H1 (cell line): ENCODE data around the gene UPF3B. TPM values are rescaled to one million over a fixed set of nuclear protein-coding genes. Genes with fewer than 3 reads are reported as not detected.
"Not testable (repeated sequence)": the region's sequence is repeated elsewhere in the genome, so short reads cannot be mapped to it uniquely, and the experiment has no call there.

Experiments
- CTCF ChIA-PET: fragments of 300-600 bp; sonication (Branson Sonifier 250); formaldehyde crosslinking; loops from one replicate; lab custom pipeline; 2021; ENCODE audit not compliant: partially characterized antibody; lab: Charles Lee
- POLR2A ChIA-PET: fragments of 300-600 bp; sonication (Branson Sonifier 250); formaldehyde crosslinking; loops from one replicate; lab custom pipeline; 2021; ENCODE audit warnings: inconsistent platforms; ENCODE audit not compliant: partially characterized antibody; lab: Charles Lee
- DNase-seq, 2 experiments: peaks; one replicate each; pipeline versions ENCODE4 v3.0.0 to v3.0.0-alpha.2; 2010 to 2022; ENCODE audit warnings: low spot score in 2 of 2, low read depth in 1 of 2, mixed read lengths in 1 of 2
- FAIRE-seq: peaks from 2 replicates; lab custom pipeline; 2011; peaks lifted over from hg19 to GRCh38; lab: Jason Lieb, UNC
- H2AFZ ChIP-seq: 2 replicates; pipeline ENCODE4 v1.8.1; 2012; ENCODE audit warnings: low read length, inconsistent platforms
- H2AK5ac ChIP-seq: 2 replicates; pipeline ENCODE4 v1.6.1; 2013; ENCODE audit warnings: low read depth, low read length
- H2BK120ac ChIP-seq: replicated peaks from 2 replicates; pipeline ENCODE3; 2013; ENCODE audit warnings: low read depth, low read length, inconsistent platforms
- H2BK12ac ChIP-seq: 2 replicates; pipeline ENCODE4 v1.6.1; 2013; ENCODE audit warnings: low read depth, low read length
- H2BK15ac ChIP-seq: 2 replicates; pipeline ENCODE4 v1.6.1; 2013; ENCODE audit warnings: low read length
- H2BK20ac ChIP-seq: 2 replicates; pipeline ENCODE4 v1.6.1; 2013; ENCODE audit warnings: low read length
- H2BK5ac ChIP-seq: 2 replicates; pipeline ENCODE4 v1.6.1; 2013; ENCODE audit warnings: low read depth, low read length
- H3K14ac ChIP-seq: 2 replicates; pipeline ENCODE4 v1.6.1; 2013; ENCODE audit warnings: inconsistent platforms; ENCODE audit not compliant: insufficient read length
- H3K18ac ChIP-seq: 2 replicates; pipeline ENCODE4 v1.6.1; 2013; ENCODE audit warnings: low read length; ENCODE audit errors: extremely low read depth
- H3K23ac ChIP-seq: 2 replicates; pipeline ENCODE4 v1.6.1; 2013; ENCODE audit warnings: inconsistent platforms; ENCODE audit not compliant: insufficient read length
- H3K23me2 ChIP-seq: 2 replicates; pipeline ENCODE4 v1.6.1; 2013; ENCODE audit warnings: low read depth, low read length
- H3K27ac ChIP-seq: 2 replicates; pipeline ENCODE4 v1.6.1; 2011; ENCODE audit warnings: low read depth, low read length, inconsistent platforms
- H3K27me3 ChIP-seq, 4 experiments: replicated peaks in 1 of 4; 1 replicate in 1 of 4; 2 replicates in 3 of 4; pipeline versions ENCODE4 v1.6.1 to v1.8.1; 2011 to 2013; ENCODE audit warnings: low read length in 3 of 4, mild to moderate bottlenecking in 3 of 4, inconsistent platforms in 2 of 4, mixed read lengths in 2 of 4, moderate library complexity in 1 of 4; ENCODE audit not compliant: control insufficient read depth in 3 of 4, insufficient read depth in 3 of 4; ENCODE audit errors: extremely low read depth in 1 of 4
- H3K36me3 ChIP-seq, 4 experiments: 2 replicates each; pipeline versions ENCODE4 v1.6.1 to v1.8.1; 2011 to 2013; ENCODE audit warnings: mild to moderate bottlenecking in 4 of 4, low read length in 3 of 4, moderate library complexity in 2 of 4, control low read depth in 1 of 4, inconsistent platforms in 1 of 4; ENCODE audit not compliant: insufficient read depth in 4 of 4, control insufficient read depth in 2 of 4
- H3K4ac ChIP-seq: replicated peaks from 2 replicates; pipeline ENCODE3; 2013; ENCODE audit warnings: low read length, low read depth, mixed read lengths, inconsistent platforms; ENCODE audit not compliant: insufficient read length
- H3K4me1 ChIP-seq, 4 experiments: replicated peaks in 1 of 4; 1 replicate in 1 of 4; 2 replicates in 3 of 4; pipeline versions ENCODE4 v1.6.1 to v1.8.1; 2011 to 2013; ENCODE audit warnings: low read length in 3 of 4, inconsistent platforms in 2 of 4, mixed read lengths in 1 of 4; ENCODE audit not compliant: insufficient read depth in 4 of 4, control insufficient read depth in 3 of 4
- H3K4me2 ChIP-seq, 2 experiments: 2 replicates each; pipeline versions ENCODE4 v1.6.1 to v1.8.1; 2011 to 2013; ENCODE audit warnings: low read depth in 2 of 2, low read length in 2 of 2, control low read depth in 1 of 2, inconsistent platforms in 1 of 2, mild to moderate bottlenecking in 1 of 2; ENCODE audit not compliant: insufficient read depth in 1 of 2
- H3K4me3 ChIP-seq, 4 experiments: fragments of 200-600, 300-600 bp in 1 of 4; sonication (generic), shearing (Covaris generic), sonication (Bioruptor Twin) in 1 of 4; 2 replicates each; pipeline versions ENCODE4 v1.5.1 to v1.8.1; 2011 to 2016; ENCODE audit warnings: low read length in 4 of 4, low read depth in 3 of 4, control low read depth in 2 of 4, inconsistent platforms in 2 of 4, mild to moderate bottlenecking in 2 of 4, mixed read lengths in 1 of 4, moderate library complexity in 1 of 4; ENCODE audit not compliant: insufficient read depth in 2 of 4; ENCODE audit errors: extremely low read depth in 1 of 4
- H3K56ac ChIP-seq: replicated peaks from 2 replicates; pipeline ENCODE3; 2013; ENCODE audit warnings: low read depth, mild to moderate bottlenecking, mixed read lengths, low read length, inconsistent platforms; ENCODE audit not compliant: insufficient read length
- H3K79me1 ChIP-seq: 2 replicates; pipeline ENCODE4 v1.6.1; 2013; ENCODE audit warnings: low read depth, low read length, control low read depth
- H3K79me2 ChIP-seq, 2 experiments: 2 replicates each; pipeline versions ENCODE4 v1.6.1 to v1.8.1; 2012 to 2013; ENCODE audit warnings: low read length in 2 of 2, mild to moderate bottlenecking in 2 of 2, inconsistent platforms in 1 of 2; ENCODE audit not compliant: insufficient read depth in 2 of 2, control insufficient read depth in 1 of 2
- H3K9ac ChIP-seq, 4 experiments: replicated peaks in 1 of 4; 1 replicate in 1 of 4; 2 replicates in 3 of 4; pipeline versions ENCODE4 v1.6.1 to v1.8.1; 2011 to 2013; ENCODE audit warnings: low read depth in 3 of 4, low read length in 3 of 4, control low read depth in 2 of 4, mild to moderate bottlenecking in 2 of 4, moderate library complexity in 2 of 4, inconsistent platforms in 1 of 4; ENCODE audit errors: extremely low read depth in 1 of 4
- H3K9me3 ChIP-seq, 2 experiments: 2 replicates each; pipeline versions ENCODE4 v1.6.1 to v1.8.1; 2012 to 2013; ENCODE audit warnings: mild to moderate bottlenecking in 2 of 2, moderate library complexity in 2 of 2, control low read depth in 1 of 2, inconsistent platforms in 1 of 2, low read depth in 1 of 2, low read length in 1 of 2, mixed read lengths in 1 of 2; ENCODE audit not compliant: insufficient read depth in 2 of 2
- H4K20me1 ChIP-seq, 2 experiments: replicated peaks in 1 of 2; 2 replicates each; pipeline versions ENCODE3 to v1.8.1; 2011 to 2013; ENCODE audit warnings: inconsistent platforms in 2 of 2, low read length in 2 of 2, mild to moderate bottlenecking in 1 of 2; ENCODE audit not compliant: insufficient read depth in 2 of 2, control insufficient read depth in 1 of 2
- H4K5ac ChIP-seq: 2 replicates; pipeline ENCODE4 v1.6.1; 2013; ENCODE audit warnings: low read length, low read depth, mixed read lengths, inconsistent platforms; ENCODE audit not compliant: insufficient read length
- H4K8ac ChIP-seq: 2 replicates; pipeline ENCODE4 v1.8.0; 2013; ENCODE audit warnings: mild to moderate bottlenecking, moderate library complexity, low read length, inconsistent platforms; ENCODE audit not compliant: insufficient read depth; ENCODE audit errors: extremely low read depth
- H4K91ac ChIP-seq: replicated peaks from 2 replicates; pipeline ENCODE3; 2013; ENCODE audit warnings: low read length, mixed read lengths, inconsistent platforms; ENCODE audit not compliant: insufficient read length
- WGBS, 2 experiments: shearing (Covaris generic) in 1 of 2; methylation state at CpG; one replicate each; pipeline versions ENCODE4 v1.1.6 to v1.1.7; 2013 to 2015; ENCODE audit warnings: low lambda C conversion rate in 2 of 2, mixed read lengths in 2 of 2, inconsistent platforms in 1 of 2, low coverage in 1 of 2, missing lambda C conversion rate in 1 of 2; ENCODE audit not compliant: insufficient replicate concordance in 2 of 2, insufficient coverage in 1 of 2, insufficient read length in 1 of 2; ENCODE audit errors: extremely low coverage in 1 of 2, missing lambda C conversion rate in 1 of 2; 5-methylcytosine and 5-hydroxymethylcytosine counted together
- polyA plus RNA-seq, 7 experiments: library from polyadenylated mRNA; depleted of rRNA in 3 of 7; stranded (reverse) in 5 of 7; unstranded in 2 of 7; fragments of >200 nt in 5 of 7; fragments of 200-250 nt in 2 of 7; gene quantifications; 1 replicate in 5 of 7; 2 replicates in 1 of 7; 4 replicates in 1 of 7; pipeline versions ENCODE4 v1.2.1 to v1.2.3, GENCODE V29; 2011 to 2013; ENCODE audit warnings: missing spikeins in 2 of 7, mixed read lengths in 2 of 7
- total RNA-seq: library from RNA; stranded (reverse); fragmentation: NEBNext Ultra II Directional; extraction: Animal tissue kit (Norgen Biotek cat#: 25700); gene quantifications from 2 replicates; pipeline ENCODE4 v1.2.1, GENCODE V29; 2021

The UPF3B gene
- total and polyA plus RNA-seq, 2 of the 8 experiments (the other 6 are each of a cell fraction or from before 2014, with no cell fraction given), result 7.8 to 20.9 TPM

GRCh38 chrX:119808461-119808860, 44.3 kb downstream of the UPF3B start:
- H3K9me3 ChIP-seq, H3K27ac ChIP-seq, H4K5ac ChIP-seq, H3K27me3 ChIP-seq, H2BK5ac ChIP-seq, H4K20me1 ChIP-seq, H3K23me2 ChIP-seq, H4K8ac ChIP-seq, H3K4me2 ChIP-seq, H3K18ac ChIP-seq, H4K91ac ChIP-seq, H3K23ac ChIP-seq, H3K4me3 ChIP-seq, DNase-seq, H3K56ac ChIP-seq, H2BK12ac ChIP-seq, H2BK20ac ChIP-seq, H3K14ac ChIP-seq, H3K4ac ChIP-seq, H3K36me3 ChIP-seq, H2AFZ ChIP-seq, POLR2A ChIA-PET, H2BK120ac ChIP-seq, H3K79me2 ChIP-seq, H3K79me1 ChIP-seq, H3K4me1 ChIP-seq, H2BK15ac ChIP-seq, H3K9ac ChIP-seq, H2AK5ac ChIP-seq, FAIRE-seq: not testable (repeated sequence)
- CTCF ChIA-PET, result interaction anchor here (0.9 kb wide), 1 partner anchor 29 kb away, joined by 3 read pairs; no protein-coding TSS in a partner anchor
- 92% methylated on average over 2 of the region's 4 CpGs; no CpG with 5 or more reads in 1 of the 2 experiments for WGBS, 2 experiments
